HG03575 (cell line): ENCODE measurements around the gene PPAT.
"Not testable (repeated sequence)": the region's sequence is repeated elsewhere in the genome, so short reads cannot be mapped to it uniquely, and the experiment has no call there.

Source experiments
- ATAC-seq: cut with Tn5 transposase; IDR thresholded peaks from one replicate; pipeline ENCODE4 v1.9.1; 2021; ENCODE audit not compliant: unreplicated experiment, insufficient number of reproducible peaks, low FRiP score; ENCODE audit errors: extremely low read depth

The PPAT gene

GRCh38 chr4:56435140-56435926 is at the start of gene PPAT:
Gene PPAT (minus strand): TSS chr4:56435615. CDS start chr4:56435477, 138 bp downstream.
- ATAC-seq, result peak; percentile 54

GRCh38 chr4:56480691-56481090 is 45.3 kb upstream of the PPAT start:
- no peak for ATAC-seq

GRCh38 chr4:56477192-56477702 is 41.8 kb upstream of the PPAT start:
- ATAC-seq, result no peak

- no peak for ATAC-seq
Measured at GRCh38 chr4:56475917-56476316, 40.5 kb upstream of the PPAT start.

GRCh38 chr4:56469489-56470210 is 34.2 kb upstream of the PPAT start:
- no peak for ATAC-seq

GRCh38 chr4:56468097-56468422 is 32.6 kb upstream of the PPAT start:
- peak; percentile 19 for ATAC-seq

GRCh38 chr4:56467284-56468096 is 32.1 kb upstream of the PPAT start, which contains the start of gene SRP72:
Gene SRP72 (plus strand): TSS chr4:56467617. CDS start chr4:56467636, 19 bp downstream.
- ATAC-seq, result peak; percentile 67

- no peak for ATAC-seq
Measured at GRCh38 chr4:56466910-56467283, 31.5 kb upstream of the PPAT start.

GRCh38 chr4:56466296-56466761 is 30.9 kb upstream of the PPAT start:
- ATAC-seq, result not testable (repeated sequence)

- no peak for ATAC-seq
Measured at GRCh38 chr4:56465599-56466295, 30.3 kb upstream of the PPAT start.

GRCh38 chr4:56464581-56464980 is 29.2 kb upstream of the PPAT start:
- no peak for ATAC-seq

GRCh38 chr4:56463711-56464110 is 28.3 kb upstream of the PPAT start:
- no peak for ATAC-seq

GRCh38 chr4:56462157-56462556 is 26.7 kb upstream of the PPAT start:
- no peak for ATAC-seq

GRCh38 chr4:56460085-56460484 is 24.7 kb upstream of the PPAT start:
- ATAC-seq, result no peak

- ATAC-seq, result no peak
Measured at GRCh38 chr4:56450342-56450741, 14.9 kb upstream of the PPAT start.

- not testable (repeated sequence) for ATAC-seq
Measured at GRCh38 chr4:56449475-56449874, 14.1 kb upstream of the PPAT start.

- no peak for ATAC-seq
Measured at GRCh38 chr4:56448301-56448700, 12.9 kb upstream of the PPAT start.

- ATAC-seq, result no peak
Measured at GRCh38 chr4:56445699-56446098, 10.3 kb upstream of the PPAT start.

- ATAC-seq, result no peak
Measured at GRCh38 chr4:56444719-56445118, 9.3 kb upstream of the PPAT start.
